Hepatocyte (in vitro differentiated cells): ENCODE results near the gene SLITRK1.

Experiments
- CTCF ChIP-seq: fragments of 200-600 bp; sonication (generic); IDR thresholded peaks from 2 replicates; pipeline ENCODE4 v1.5.1; 2016; ENCODE audit warnings: antibody characterized with exemption, mild to moderate bottlenecking; ENCODE audit not compliant: poor library complexity
- EZH2 ChIP-seq: fragments of 200-600 bp; sonication (generic); IDR thresholded peaks from 2 replicates; pipeline ENCODE4 v1.6.1; 2016; ENCODE audit warnings: antibody characterized with exemption, mild to moderate bottlenecking, borderline replicate concordance

- TF ChIP-seq CTCF (no peak), EZH2 (no peak)
These were observed 2.7 kb downstream of the SLITRK1 start for GRCh38 chr13:83879431-83880171.
